HG02588 (cell line): ENCODE data around the gene IL32.

Source experiments
- ATAC-seq: cut with Tn5 transposase; IDR thresholded peaks from one replicate; pipeline ENCODE4 v1.9.1; 2021; ENCODE audit warnings: mild to moderate bottlenecking, moderate library complexity; ENCODE audit not compliant: unreplicated experiment

The IL32 gene

DNA sequence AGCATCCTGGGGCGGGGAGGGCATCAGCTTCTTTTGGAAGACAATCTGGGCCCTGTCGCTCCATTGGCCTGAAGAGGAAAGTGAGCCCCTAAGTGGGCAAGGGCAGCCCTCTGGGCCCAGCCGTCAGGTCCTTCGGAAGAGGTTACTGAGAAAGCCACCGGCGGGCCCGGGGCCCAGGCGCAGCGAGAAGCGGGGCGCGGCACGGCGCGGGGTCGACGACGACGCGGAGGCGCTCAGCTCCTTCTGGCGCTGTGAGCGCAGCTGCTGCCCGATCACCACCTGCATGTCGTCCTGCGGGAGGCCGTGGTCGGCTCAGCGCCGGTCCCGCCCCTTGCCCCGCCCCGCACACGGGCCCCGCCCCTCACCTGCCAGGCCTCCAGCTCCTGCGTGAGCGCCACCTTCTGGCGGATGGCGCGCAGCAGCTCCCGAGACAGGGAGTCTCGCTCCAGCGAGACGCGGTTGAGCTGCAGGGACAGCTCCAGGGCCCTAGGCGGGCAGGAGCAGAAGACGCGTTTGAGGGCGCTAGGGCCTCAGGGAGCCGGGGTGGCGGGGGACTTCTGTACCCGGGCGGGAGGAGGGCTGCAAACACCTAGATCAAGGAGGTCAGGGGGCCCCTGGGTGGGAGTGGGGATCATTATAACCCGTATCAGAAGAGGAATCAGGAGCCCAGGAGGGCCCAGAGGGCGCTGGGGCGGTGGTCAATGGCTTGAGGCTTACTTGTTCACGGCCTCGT is 37.3 kb upstream of the IL32 start:
- ATAC-seq = peak; percentile 28

DNA sequence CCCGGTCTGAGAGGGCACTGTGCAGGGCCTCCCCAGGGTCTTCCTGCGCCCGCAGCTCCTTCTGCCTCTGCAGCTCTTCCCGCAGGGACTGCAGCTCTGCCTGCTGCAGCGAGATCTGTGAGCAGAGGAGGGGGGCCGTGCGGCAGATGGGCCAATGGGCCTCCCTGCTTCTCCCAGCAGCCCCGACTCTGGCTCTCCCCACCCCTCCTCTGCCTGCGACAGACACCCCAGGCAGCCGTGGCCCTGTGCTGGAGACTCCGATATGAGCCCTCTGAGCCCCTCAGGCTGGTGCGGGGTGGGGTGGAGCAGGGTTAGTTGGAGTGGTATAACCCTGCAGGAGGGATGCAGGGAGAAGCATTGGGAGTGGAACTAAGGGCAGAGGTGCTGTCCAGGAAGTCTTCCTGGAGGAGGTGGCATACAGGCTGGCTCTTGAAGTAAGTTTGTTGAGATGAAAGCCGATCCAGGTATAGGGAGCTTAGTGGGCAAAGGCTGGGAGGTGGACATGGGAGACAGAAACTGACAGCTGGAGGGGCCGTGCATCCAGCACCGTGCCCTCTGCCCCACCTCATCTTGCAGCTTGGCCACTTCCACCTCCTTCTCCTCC is 36.6 kb upstream of the IL32 start:
- ATAC-seq = no peak

DNA sequence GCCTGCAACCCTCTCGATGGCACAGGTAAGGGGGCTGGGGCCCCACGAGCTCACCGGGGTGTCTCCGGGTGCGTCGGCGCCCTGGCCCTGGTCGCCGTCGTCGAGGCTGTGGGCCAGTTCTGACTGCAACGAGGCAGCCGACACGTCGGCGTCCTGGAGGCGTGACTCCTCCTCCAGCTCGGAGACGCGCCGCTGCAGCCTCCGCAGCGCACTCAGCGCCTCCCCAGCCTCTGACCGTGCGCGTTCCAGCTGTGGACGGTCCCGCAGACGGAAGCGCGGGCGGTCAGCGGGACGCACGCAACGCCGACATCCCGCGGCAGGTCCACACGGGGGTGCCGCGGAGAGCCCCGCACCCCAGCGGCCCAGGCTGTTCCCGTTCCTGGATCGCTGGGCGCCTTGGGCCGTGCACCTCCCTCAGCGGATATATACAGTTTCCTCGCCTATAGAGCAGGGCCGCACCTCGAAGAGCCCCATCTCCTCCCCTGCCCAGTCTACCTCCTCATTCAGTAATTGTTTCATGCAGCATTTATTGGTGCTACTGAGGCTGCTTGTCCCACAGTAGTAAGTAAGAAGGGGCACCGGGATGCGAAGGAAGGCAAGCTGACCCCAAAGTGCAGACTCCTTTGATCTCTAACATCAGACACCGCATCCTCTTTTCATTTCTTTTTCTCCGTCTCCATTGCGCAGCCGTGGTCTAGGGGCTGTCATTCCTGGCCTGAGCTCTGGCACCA is 35.8 kb upstream of the IL32 start:
- no peak for ATAC-seq

DNA sequence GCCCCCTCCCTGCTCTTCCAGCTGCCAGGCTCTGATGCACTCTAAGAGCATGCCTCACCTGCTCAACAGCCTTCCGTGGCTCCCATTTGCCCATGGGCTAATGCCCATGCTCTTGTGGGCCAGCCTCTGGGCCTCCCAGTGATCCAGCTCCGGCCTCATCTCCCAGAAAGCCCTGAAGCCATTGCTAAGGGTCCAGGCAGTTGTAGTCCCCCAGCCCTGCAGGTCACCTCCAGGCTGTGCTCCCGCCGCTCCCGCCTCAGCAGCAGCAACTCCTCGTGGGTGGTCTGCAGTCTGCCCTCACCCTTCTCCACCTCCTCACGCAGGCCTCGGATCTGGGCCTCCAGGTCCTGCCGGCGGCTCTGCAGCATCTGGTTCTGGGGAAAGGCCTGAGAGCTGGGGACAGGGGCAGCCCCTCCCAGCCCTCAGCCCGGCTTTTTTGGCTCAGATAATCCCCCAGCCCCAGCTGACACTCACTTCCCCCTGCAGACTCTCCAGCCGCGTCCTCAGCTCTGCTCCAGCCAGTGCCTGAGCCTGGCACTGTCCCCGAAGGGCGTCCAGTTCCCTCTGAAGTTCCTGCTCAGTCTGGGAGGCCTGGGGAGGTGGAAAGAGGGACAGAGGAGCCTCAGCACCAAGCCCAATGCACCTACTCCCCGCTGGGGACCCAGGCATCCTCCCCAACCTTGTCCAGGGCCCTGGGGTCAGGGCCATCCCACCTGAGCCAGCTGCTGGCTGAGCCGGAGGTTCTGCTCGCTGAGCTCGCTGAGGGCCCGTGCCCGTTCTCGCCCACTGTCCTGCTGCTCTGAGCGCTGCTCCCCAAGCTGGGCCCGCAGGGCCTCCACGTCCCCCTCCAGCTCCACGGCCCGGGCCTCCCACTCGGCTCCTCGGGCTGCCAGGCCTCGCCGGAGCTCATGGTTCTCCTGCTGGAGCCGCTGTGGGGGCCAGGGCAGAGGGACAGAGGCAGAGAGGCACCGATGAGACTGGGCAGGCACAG is 34.9 kb upstream of the IL32 start:
- no peak for ATAC-seq

DNA sequence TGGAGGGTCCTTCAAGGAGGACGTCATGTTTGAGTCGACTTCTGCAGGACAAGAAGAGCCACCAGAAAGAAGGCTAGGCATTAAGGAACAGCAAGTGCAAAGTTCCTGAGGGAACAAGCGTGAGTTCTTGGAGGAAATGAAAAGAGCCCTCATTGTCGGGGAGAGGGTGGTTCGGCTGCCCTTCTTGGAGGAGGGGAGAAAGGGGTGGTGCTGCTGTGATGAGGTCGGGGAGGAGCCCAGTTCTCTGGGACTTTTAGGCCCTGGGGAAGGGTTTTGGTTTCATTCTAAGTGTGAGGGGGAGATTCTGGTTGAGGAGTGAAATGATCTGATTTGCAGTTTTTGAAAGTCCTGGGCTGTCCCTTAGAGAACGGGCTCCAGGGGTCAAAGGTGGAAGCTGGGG is 32.8 kb upstream of the IL32 start:
- no peak for ATAC-seq

DNA sequence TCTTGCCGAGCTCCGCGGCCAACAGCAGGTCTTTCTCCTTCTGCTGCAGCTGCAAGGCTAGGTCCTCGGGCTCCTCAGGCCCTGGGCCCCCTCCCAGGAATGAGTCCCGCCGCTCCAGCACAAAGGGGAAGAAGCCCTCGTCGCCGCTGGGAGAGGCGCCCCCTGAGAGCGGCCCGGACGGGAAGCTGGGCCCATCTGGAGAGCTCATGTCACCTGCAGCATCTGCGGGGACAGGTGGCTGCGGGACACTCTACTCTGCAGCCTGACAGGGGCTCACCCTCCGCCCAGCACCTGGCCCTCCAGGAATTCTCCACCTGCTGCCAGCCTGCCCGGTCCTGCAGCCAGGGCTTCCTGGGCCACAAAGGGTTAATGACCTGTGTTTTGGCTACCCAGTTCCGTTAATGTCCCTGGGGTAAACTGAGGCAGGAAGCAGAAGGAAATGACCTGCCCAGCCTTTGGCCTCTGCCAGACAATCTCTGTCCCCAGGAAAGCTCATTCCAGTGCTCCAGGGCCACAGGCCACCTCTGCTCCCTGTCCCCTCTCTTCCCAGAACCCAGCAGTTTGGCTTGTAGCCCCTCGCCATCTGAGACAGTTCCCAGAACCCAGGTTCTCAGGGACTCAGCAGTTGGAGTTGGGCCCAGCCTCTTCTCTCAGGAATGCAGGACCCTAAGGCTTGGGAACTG is 30.0 kb upstream of the IL32 start:
- ATAC-seq = no peak

DNA sequence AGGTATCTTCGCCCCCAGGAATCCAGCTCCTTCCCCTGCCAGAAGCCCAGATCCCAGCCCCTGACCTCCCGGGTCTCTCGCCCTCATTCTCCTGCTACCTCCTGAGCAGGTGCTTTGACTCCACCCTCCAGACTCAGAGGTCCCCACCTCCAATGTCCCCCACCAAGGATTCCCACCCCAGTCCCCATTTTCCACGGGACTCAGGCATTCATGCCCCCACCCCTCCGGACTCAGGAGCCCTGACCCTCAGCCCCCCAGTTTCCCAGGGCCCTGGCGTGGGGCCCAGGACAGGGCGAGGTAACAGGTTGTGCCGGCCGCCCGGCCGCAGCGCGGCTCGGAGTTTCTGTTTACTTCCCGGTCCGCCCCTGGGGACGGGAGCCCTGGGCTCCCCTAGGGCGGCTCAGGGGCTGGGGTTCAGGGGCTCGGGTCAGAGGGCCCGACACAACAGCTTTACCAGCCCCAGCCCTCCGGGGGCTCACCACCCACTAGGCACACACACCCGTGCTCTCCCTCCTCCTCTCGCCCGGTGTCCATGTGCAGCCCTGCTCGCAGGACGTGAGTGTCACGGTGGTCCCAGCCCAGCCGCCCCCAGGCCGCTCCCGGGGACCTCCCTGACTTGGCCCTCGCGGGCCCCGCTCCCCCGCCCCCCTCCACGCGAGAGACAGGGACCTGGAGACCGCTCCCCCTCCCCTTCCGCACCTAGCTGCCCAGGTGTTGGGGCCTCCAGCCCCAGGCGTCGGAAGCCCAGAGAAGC is 29.3 kb upstream of the IL32 start:
- no peak for ATAC-seq

DNA sequence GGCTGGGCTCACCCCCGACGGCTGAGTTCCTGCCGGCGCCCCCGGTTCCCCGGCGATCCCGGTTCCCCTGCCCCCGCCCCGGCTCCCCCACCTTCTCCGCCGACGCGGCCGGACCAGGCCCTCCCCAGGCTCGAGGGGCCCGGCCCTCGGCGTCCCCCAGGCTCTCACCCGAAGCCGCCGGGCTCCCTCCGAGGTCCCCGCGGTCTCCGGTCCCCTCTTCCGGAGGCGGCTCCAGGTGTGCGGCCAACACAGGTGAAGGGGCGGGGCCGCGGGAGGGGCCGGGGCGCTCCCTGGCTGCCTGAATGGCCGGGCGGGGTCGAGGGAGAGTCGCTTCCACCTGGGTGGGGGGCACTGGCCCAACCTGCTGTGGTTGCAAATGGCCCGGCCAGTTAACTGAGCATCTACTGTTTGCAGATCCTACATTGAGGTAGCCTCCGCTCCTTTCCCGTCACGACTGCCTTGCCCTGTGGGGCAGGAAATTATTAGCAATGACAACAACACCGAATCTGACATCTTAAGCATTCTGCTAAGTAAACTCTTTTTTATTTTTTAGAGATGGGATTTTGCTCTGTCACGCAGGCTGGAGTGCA is 28.6 kb upstream of the IL32 start, which contains the start of gene BICDL2:
BICDL2 (minus strand) TSS at position 219 of the 590 bp plus-strand sequence. CDS start 1,448 bp downstream, outside the sequence.
- ATAC-seq = no peak

DNA sequence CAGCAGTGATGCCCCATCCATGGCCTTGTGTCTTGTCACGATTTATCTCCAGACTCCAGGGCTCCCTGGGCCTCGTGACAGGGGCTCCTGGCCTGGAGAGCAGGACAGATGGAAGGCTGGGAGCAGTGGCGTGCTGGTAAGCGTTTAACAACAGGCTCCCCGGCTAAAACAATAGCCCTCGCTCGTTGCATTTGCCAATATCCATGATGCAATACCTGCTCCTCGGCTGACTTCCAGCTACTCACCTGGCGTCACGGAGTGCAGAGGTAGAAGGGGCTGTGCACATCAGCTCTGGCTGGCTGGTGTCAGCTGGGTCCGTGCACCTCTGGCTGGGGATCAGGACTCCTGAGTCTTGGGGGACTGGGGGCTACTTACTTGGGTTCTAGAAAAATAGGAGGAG is 27.2 kb upstream of the IL32 start:
- no peak for ATAC-seq

DNA sequence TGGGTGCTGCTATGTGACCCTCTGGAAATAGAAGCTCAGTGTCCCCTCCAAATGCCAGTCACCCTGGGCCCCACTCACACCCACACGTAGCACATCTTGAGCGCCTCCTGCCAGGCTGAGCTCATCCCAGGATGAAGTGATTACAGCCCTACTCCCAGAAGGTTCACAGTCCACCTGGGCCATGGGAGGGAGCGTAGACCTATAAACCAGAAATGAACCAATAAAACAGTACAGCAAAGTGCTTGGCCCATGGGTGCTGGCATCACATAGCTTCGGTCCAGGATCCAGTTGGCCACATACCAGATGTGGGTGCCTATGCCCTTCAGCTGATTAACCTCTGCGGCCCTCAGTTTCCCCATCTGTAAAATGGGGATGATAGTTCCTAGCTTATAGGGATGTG is 26.5 kb upstream of the IL32 start:
- ATAC-seq = no peak

DNA sequence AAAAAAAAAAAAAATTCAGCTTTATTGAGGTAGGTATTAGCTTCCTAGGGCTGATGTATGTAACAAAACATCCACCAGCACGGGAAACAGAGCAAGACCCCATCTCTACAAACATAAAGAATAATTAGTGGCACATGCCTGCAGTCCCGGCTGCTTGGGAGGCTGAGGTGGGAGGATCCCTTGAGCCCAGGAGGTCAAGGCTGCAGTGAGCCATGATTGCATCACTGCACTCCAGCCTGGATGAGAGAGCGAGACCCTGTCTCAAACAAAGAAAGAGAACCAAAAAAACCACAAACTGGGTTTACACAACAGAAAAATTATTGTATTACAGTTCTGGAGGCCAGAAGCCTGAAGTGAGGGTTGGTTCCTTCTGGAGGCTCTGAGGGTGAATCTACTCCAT is 23.1 kb upstream of the IL32 start:
- no peak for ATAC-seq

DNA sequence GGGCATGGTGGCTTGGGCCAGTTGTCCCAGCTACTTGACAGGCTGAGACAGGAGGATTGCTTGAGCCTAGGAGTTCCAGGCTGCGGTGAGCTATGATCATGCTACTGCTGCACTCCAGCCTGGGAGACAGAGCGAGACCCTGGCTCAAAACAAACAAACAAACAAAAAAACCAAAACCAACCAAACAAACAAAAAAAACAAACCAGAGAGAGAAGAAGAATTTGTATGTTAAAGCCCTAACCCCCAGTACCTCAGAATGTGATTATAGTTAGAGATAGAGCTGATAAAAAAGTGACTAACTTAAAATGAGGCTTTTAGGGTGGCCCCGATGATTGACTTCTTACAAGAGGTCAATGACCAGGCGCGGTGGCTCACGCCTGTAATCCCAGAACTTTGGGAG is 20.7 kb upstream of the IL32 start:
- no peak for ATAC-seq

DNA sequence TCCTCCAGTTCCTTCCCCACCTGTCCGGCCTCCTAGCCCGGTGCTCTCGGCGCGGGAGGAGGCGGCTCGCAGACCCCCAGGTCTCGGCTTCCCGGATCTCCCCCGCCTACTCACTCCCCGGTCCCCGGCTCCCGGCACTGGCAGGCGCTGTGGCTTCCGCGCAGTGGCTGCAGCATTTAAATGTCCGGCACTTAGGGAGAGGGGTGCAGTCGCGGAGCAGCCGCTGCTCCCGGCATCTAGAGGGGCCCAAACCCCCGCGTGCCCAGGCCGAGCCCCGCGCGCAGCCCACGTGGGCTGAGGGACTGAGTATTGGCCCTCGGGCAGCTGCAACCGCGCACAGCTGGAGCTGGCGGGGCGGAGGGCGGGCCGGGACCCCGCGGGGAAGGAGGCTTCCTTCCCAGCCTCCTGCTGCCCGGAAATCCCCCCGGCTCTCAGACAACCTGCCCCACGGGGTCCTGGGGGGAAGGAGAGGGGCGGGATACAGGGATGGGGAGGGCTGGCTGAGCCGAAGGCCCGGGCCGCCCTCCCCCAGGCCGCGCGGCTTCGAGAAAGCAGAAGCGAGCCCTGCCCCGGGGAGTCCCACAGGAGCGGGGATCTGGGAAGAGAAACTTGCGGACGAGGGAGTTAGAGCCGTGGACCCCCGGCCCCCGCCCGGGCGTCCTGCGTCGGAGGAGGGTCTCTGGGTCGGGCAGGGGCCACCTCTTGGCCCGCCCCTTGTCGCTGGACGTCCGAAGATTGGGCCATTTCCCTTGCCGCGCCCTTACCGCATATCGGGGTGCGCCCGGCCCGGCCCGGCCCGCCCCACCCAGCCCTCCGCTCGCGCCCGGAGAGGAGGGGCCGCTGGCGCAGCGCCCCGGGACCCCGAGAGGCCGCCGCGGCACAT is 19.4 kb upstream of the IL32 start, which contains the start of gene MMP25:
MMP25 (plus strand) TSS at position 804 of the 883 bp plus-strand sequence. CDS start 357 bp downstream, outside the sequence.
- ATAC-seq = no peak

DNA sequence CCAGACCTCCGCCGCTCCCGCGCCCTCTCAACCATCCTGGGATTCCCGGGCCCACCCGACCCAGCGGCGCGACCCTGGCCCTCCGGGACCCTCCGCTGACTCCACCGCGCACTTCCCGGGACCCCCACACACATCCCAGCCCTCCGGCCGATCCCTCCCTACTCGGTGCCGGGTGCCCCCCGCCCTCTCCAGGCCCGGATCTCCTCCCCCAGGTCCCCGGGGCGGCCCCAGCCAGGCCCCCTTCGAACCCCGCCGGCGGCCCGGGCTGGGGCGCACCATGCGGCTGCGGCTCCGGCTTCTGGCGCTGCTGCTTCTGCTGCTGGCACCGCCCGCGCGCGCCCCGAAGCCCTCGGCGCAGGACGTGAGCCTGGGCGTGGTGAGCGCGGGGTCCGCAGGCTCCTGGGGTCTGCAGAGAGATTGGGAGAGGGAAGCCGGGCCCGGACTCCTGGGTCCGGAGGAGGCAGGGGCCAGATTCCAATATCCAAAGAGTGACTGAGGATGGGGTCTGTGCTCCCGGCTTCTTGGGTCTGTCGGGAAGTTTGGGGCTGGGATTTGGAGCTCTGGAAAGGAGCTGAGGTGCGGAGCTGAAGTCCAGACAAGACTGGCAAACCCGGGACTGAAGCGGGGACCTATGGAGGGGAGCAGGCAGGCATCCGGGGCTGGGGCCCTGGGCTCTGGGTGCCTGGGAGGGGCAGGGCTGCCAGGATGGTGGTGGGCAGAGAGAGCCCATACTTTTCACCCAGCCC is 18.6 kb upstream of the IL32 start:
- ATAC-seq = no peak

DNA sequence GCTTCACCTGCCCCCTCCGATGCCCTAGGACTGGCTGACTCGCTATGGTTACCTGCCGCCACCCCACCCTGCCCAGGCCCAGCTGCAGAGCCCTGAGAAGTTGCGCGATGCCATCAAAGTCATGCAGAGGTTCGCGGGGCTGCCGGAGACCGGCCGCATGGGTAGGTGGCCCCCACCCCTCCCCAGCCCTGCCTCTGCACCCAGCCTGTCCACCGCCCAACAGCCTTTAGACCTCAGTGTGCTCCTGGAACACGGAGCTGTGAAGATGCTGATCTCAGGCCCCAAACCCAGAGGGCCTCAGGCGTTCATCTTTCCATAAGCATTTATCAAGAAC is 18.1 kb upstream of the IL32 start:
- ATAC-seq = no peak

DNA sequence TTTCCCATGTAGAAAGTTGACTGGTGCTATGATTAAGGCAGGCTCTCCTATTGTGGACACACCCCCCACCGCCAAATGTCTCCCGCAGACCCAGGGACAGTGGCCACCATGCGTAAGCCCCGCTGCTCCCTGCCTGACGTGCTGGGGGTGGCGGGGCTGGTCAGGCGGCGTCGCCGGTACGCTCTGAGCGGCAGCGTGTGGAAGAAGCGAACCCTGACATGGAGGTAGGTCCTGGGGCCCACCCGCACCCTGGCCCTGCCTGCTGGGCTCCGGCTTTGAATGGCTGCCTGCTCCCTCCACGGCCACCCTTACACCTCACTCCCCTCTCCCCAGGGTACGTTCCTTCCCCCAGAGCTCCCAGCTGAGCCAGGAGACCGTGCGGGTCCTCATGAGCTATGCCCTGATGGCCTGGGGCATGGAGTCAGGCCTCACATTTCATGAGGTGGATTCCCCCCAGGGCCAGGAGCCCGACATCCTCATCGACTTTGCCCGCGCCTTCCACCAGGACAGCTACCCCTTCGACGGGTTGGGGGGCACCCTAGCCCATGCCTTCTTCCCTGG is 15.4 kb upstream of the IL32 start:
- ATAC-seq = no peak

DNA sequence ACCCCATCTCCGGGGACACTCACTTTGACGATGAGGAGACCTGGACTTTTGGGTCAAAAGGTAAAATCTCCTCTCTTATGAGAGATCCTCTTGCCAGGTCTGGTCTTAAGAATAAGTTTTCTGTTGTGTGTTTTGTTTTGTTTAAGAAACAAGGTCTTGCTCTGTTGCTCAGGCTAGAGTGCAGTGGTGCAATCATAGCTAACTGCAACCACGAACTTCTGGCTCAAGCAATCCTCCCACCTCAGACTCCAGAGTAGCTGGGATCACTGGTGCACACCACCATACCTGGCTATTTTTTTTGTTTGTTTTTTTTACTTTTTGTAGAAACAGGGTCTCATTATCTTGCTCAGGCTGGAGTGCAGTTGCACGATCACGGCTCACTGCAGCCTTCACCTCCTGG is 15.0 kb upstream of the IL32 start:
- no peak for ATAC-seq
